KG1 (cell line): Measurements from ENCODE around the gene CHRNA7.

Experiments
- DNase-seq: peaks from one replicate; lab custom pipeline; 2025; lab: John Stamatoyannopoulos, UW

Gene CHRNA7

DNA sequence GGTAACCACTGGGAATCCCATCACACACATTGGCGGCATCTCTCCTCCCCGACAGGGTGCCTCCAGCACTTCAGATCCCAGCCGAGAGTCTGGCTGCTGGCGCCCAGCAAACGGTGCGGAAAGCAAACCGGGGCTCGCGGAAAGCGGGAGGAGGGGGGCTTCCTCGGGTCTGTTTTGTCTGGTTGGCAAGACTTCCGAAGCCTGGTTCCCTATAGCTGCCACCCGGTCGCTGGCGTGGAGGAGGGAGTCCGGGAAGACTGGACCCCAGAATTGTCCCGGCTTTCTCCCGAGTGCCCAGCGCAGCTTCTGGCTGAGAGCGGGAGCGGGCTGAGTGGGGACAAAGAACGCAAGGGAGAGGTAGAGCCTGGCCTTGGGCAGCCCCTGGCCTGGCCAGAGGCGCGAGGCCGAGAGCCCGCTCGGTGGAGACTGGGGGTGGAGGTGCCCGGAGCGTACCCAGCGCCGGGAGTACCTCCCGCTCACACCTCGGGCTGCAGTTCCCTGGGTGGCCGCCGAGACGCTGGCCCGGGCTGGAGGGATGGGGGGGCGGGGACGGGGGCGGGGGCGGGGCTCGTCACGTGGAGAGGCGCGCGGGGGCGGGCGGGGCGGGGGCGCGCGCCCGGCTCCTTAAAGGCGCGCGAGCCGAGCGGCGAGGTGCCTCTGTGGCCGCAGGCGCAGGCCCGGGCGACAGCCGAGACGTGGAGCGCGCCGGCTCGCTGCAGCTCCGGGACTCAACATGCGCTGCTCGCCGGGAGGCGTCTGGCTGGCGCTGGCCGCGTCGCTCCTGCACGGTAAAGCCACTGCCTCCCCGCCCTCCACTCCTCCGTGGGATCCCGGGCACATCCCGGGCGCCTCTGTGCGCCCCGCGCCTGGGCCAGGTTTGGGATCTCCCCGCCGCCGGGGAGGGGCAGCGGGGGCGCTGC is at the start of gene CHRNA7:
TSS of gene CHRNA7 (plus strand) at position 654 of the 920 bp plus-strand sequence. CDS start at position 734, 80 bp downstream.
- DNase-seq, result no peak

DNA sequence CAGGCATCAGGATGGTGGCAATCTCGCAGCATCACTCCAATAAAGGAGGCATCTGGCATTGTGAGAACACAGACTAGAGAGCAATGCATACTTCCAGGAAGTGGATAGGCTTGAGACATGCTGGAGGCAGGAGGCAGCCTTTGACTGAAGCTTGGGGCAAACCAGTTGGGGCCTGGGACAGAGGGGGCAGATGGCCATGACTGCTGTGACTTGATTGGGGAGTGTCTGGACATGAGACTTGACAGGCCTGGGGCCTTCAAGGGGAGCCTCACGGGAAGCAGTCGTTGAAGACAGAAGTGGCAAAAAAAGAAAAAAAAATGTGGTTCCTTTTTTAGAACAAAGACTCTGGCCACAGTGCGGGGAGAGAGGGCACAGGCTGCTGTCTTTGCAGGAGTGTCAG is 44.7 kb upstream of the CHRNA7 start:
- peak; percentile 19 for DNase-seq

DNA sequence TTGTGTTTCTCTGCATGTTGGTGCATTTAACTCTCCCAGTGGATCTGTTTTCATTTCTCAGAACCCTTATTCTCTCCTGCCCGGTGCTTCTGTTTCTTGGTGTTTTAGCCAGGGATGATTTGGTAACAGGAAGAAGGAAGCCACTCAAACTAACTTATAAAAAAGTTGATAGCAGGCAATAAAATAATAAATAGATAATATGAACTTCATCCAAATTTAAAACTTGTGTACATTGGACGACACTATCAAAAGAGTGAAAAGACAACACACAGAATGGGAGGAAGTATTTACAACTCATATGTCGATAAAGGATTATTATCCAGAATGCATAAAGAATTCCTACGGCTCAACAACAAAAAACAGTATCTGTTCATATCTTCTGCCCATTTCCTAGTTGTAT is 37.3 kb upstream of the CHRNA7 start:
- DNase-seq, result no peak

DNA sequence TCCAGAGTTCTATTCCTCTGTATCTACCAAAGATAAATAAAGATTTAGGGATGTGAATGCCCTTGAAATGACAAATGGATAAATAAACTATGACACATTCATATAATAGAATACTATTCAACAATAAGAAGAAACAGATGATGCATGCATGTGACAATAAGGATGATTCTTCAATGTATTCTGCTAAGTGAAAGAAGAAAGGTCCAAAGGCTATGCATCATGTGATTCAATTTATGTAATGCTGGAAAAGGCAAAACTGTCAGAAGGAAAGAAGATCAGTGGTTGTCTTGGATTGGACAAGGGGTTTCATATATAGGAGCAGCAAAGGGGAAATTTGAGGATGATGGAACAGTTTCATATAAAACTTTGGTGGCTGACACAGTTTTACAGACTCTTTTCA is 32.6 kb upstream of the CHRNA7 start:
- DNase-seq, result no peak

DNA sequence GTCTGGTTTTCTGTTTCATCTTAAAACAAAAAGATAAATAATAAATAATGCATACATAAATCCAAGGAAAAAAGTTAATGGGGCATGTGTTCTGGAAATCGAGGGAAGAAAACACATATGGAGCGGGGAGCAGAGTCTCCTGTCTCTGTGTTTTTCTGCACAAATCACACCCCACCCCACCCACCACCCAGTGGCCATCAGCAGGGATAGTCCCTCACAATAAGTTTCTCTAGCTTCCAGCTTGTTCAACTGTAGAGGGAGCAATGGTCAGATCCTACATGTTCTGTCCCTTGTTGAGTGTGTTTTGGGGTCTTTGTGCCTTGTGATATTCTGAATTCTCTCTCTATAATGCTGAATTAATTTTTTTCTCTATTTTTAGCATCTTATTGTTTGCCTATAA is 26.8 kb upstream of the CHRNA7 start:
- DNase-seq, result no peak

DNA sequence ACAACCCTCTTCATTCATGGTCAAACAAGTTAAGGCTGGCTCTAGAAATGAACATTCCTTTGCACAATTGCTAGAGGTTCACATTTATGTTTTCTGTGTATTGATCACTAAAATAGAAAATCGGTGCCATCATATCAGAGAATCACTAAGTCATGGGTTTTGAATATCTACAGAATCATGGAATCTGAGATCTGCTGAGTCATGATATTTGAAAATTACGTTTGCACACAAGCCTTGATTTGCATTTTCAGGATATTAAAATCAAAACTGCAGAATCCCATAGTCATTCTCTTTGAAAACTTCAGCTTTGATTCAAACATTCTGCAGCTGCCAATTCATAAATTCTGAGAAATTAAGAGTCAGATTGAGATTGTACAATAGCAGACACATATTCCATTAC is 26.1 kb upstream of the CHRNA7 start:
- DNase-seq, result no peak

DNA sequence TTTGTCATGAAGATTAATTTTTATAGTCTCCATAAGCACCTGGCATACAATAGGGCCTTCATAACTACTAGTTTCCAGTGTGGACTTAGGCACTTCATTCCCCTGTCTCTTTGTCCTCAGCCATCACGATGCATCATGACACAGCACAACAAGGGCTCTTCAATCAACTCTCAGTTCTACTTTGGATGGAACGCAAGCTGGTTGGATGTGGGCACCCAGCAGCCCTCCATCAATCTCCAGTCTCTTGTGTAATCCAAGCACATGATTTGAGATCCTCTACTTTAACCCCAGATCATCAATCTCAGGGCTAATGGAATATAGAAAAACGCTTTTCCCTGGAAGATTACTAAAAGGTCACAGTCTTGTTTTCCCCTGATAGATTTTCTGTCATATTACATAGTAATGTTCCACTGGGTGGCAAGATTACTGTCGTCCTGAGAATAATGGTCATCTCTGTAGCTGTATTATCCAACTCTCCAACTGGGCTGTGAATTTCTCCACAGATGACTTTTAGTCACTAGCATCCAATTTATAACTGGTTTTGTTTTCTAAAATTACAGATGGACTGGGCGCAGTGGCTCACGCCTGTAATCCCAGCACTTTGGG is 22.9 kb upstream of the CHRNA7 start:
- DNase-seq, result no peak

DNA sequence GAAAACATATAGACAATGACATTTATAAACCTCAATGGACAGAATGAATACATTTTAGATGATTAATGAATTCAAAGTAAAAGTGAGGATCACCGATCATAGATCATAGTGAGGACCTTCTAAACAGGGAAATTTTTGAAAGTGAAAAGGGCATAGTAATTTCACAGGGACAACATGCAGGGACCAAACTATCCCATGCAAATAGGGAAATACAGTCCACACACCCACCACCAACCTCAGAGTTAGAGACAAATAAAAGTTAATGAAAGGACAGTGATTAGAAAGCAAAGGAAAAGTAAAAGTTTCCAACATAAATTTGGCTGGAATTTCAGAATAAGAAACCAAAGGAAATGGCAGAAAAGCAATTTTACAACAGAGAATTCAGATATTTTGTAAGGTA is 15.4 kb upstream of the CHRNA7 start:
- DNase-seq, result no peak

DNA sequence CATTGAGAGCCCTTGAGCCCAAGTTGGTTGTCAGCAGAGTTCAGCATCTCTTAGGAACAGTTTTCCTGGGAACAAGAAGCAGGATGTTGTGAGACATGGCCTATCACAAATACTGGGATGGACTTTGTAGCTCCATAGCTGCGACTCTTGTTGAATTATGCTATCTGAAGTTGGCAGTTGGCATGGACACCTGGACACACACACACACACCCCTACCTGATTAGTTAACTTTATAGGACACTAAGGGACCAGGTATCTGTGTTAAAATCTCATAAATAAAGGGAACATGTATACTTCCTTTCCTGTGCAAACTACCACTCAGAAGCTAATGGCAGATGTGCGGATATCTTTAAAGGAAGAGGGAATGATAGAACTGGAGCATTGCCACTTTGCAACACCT is 10.2 kb upstream of the CHRNA7 start:
- DNase-seq, result no peak

DNA sequence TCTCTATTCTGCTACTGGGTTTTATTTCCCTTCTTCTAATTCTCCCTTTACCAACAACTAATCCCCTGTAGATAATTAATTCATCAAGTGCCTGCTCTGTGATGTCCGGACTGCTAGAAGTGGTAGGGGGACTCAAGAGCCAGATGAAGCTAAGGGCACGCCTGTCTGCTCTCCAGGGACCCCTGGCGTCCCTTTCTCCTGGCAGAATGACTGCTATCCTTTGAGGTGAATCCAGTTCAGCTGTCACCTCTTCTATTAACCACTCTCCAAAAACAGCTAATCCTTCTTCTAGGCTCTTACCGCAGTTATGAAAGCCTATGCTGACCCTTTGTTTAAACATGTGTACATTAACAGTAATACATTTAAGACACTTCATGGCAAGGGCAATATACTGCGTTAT is 1.4 kb upstream of the CHRNA7 start:
- no peak for DNase-seq

DNA sequence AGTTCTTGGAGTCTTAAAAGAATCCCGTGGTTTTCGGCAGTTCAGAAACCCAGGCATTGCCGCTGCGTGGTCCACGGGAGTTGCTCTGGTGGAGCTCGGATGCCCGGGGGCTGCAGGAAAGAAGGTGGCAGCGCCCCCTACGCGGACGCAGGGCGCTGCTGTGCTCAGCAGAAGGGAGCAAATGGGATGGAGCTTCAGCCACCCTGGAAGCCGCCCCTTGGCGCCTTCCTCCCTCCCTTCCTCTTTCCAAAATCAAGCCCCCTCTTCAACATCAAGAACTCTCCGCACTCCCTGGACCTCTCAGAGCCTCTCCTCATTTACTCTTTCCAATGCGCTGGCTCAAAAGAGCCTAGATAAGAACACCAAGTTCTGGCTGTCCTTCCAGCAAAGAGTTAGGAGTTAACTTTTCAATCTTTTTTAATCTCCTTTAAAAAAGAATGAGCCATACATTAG is 880 bp upstream of the CHRNA7 start:
- no peak for DNase-seq

DNA sequence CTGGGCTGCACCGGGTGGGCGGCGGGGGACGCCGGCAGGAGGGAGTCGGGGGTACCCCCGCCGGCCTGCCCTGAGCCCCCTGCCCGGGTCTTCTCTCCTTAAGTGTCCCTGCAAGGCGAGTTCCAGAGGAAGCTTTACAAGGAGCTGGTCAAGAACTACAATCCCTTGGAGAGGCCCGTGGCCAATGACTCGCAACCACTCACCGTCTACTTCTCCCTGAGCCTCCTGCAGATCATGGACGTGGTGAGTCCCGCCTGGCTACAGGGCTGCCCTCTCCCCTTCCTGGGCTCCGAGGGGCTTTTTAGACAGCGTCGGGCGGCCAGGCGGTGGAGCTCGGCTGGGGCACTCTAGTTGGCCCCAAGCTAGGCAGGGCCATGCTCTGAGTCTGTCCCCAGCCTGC is 480 bp downstream of the CHRNA7 start:
- DNase-seq, result no peak

DNA sequence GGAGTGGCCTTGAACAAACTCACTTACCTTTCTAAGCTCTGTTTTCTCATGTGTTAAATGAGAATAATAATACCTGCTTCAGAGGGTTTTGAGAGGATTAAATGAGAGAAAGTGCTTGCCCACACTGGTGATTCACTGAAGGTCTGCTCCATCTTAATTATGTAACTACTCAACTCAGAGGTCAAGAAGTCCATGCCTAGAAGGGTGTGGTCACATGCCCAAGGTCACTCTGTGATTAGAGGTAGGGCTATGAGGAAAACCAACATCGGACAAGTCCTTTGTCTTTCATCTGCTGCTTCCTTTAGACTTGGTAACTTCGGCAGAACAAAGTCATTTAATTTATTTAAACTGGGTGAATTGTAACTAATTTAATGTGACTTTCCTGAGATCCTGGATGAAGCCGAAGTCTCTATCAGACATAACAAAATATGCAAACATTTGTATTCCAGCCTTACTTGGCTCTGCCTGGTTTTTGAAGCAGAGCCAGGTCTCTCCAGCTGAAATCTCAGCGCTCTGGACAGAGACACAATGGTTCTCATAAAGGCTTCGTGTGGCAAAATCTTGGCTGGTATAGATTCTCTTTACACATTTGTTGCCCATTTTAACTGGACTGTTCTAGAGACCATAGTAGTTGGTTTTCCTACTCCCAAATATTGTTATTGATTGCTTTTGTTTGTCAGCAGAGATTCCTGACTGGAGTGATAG is 3.0 kb downstream of the CHRNA7 start:
- DNase-seq, result no peak

DNA sequence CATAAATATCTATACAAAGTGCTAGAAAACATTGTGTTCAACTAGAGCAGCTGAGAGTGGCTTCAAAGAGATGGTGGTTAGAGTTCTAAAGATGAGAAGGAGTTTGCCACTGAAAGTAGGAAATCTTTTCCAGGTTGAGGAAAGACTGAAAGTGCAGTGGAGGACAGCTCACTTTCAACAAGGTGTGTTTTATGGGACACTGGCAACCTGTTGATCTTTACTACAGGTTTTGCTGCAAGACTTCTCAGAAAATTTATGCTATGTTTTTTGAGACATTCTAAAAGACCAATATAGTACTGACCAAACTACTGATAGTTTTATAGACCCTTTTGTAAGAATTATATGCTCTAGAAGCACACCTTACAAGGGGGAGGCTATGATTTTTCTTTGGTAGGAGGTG is 3.8 kb downstream of the CHRNA7 start:
- no peak for DNase-seq

DNA sequence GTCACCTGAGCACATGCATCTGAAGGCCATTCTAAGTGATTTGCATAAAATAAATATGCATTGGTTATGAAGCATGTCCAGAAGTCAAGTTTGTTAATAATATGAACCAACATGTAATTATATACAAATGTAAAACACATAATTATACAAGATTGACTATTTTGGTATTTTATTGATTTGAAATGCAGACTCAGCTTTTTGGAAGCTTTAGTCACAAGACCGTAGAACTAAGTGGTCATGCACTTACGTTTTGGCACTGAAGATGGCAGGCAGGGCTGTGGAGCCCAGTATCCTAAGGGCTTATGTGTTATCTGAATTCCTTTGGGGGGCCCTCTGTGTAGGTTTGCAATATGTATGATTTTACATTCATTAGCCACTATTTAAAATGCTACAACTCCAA is 5.0 kb downstream of the CHRNA7 start:
- DNase-seq, result no peak

DNA sequence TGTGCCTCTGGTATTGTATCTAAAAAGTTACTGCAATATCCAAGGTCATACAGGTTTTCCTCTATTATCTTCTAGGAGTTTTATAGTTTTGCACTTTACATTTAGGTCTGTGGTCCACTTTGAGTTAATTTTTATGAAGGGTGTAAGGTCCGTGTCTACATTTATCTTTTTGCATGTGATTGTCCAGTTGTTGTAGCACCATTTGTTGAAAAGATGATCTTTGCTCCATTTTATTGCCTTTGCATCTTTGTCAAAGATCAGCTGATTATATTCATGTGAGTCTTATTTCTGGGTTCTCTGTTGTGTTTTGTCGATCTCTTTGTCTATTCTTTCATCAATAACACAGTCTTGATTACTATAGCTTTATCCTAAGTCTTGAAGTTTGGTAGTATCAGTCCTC is 6.7 kb downstream of the CHRNA7 start:
- DNase-seq, result no peak

DNA sequence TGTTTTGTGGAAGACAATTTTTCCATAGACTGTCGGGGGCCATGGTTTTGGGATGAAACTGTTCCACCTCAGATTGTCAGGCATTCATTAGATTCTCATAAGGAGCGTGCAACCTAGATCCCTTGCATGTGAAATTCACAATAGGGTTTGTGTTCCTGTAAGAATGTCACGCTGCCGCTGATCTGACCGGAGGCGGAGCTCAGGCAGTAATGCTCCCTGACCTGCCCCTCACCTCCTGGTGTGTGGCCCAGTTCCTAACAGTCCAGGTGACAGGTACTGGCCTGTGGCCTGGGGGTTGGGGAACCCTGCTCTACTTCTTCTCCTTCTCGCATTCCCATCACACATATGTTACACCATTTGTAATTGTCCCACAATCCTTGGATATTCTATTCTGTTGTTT is 11.0 kb downstream of the CHRNA7 start:
- no peak for DNase-seq

DNA sequence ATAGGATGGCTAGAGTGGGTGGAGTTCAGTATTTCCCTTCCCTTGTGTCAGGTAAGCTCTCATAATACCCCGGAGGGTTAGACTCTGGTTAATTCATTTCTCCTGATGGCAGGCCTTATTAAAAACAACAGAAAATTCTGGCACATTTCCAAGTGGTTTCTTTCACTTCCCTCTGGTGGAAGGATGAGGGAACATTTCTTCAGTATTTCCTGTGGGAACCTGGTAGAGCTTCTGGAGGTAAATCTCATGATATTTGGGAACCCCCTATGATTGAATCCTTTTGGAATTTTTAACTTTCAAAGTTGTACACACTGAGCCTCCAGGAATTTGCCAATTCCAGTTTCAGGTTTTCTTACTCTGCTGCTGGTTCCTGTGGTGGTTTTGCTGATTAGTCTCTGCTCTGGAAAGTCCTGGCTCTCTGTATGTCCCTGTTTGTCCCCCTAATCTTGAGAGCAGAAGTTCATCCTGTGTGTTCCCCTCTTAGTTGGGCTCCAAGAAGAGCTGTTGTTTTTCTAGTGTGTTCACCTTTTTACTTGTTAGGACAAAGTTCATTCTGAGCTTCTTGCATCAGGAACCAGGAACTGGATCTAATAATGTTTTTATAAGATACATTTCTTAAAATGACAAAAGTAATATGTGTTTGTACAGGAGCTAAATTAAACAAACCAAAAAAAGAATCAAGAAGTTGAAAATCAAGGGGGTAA is 12.1 kb downstream of the CHRNA7 start:
- DNase-seq, result no peak

DNA sequence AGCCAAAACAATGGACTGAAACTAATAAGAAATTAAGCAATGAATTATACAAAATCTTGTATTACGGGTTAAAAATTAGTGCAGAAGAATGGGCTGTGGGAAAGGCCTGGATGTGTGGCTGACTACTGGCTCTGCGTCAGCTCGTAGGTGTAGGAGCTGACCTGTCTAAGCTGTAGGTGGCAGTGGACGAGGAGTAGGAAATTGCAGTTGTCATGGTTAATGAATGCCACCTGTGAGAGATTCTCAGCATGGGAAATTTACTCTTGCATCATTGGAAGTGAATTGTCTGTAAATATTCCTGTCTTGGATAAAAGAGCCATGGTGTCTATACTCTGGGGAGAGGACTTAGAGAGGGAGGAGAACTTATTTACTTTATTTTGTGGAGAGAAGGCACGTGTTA is 23.4 kb downstream of the CHRNA7 start:
- DNase-seq, result no peak

DNA sequence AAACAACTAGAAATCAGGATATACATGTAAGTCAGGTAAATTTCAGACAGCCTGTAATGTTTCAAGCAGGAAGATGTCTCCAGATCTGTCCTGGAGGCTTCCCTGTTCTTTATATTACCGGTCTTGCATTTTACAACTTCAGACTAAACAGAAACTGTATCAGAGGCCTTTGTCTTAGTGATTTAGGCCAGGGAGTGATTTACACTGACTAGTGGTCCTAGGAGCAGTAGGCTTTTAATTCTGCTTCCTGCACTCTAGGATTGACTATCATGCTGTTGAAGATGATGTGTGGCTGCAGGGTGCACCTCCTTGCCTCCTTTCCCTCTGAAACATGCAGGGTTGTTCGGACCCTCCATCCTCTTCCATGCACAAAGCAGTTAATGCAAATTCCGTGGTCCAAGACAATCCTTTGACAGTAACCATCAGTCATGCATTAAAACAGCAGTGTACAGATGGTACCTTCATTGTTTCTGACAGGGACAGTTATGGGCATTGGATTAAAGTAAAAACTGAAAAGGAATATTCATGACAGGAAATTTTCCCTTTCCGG is 27.6 kb downstream of the CHRNA7 start:
- no peak for DNase-seq

DNA sequence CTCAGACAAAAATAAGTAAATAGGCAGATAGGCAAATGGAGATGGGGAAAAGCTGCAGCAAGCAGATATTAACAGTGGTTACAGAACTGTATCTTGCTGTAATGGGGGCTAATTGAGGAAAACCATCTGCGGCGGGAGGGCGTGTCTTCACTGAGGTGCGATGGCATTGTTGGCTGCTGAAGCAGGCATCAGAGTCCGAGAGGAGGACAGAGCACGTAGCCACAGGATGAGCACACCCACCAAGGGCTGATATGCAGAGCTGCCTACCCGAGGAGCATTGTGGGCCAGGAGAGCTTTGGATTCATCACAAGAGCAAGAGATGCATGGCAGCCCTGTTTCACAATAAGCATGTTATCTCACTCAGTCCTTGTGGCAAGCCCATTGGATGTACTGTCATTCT is 30.4 kb downstream of the CHRNA7 start:
- DNase-seq, result no peak

DNA sequence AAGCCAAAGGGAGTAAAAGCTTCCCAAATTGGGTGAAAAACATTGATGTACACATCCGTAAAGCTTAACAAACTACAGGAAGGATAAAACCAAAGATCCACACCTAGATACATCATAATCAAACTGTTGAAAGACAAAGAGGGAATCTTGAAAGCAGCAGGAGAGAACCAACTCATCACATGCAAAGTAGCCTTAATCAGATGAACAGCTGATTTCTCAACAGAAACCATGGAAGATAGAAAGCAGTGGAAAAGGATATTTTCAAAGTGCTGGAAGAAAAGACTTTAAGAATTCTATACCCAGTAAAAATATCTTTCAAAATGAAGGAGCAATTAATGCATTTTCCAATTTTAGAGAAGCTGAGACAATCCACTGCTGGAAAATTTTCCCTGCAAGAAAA is 36.8 kb downstream of the CHRNA7 start:
- no peak for DNase-seq
